GM18498 (cell line): ENCODE results near the gene TAS1R3.

ENCODE experiments used
- ATAC-seq: cut with Tn5 transposase; IDR thresholded peaks from one replicate; pipeline ENCODE4 v1.9.1; 2021; ENCODE audit warnings: mild to moderate bottlenecking, moderate library complexity; ENCODE audit not compliant: unreplicated experiment

The TAS1R3 gene

DNA sequence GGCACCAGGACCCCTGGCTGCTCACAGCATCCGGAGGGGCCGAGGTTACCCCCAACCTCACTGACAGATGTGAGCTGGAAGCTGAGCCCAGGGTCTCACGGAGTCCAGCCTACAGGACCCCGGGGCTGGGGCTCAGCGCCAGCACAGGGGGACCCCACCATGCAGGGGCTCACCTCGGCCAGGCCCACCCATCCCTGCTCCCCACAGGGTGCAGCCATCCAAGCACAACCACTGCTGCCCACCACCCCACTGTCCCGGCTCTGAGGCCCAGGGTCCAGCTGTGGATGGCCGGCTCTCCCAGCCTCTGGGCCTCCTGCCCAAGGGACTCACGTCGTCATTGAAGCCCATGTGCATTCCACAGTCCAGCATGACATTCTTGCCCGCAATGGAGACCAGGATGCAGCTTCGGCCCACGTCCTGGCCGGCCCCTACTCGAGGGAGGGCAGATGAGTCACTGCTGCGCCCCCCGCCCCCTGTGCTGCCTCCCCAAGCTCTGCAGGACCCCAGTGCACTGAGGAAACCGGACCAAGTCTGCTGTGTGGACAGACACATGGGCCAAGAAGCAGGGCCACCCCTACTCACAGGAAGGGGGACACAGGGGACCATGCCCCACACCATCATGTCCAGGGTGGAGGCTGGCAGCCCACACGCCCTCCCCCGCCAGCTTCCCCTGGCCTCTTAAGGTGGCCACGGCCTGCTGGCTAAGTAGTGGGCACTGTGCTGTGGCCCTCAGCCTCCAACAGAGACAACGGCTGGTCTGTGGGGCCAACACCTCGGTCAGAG, 10.2 kb upstream of the TAS1R3 start:
- no peak for ATAC-seq

DNA sequence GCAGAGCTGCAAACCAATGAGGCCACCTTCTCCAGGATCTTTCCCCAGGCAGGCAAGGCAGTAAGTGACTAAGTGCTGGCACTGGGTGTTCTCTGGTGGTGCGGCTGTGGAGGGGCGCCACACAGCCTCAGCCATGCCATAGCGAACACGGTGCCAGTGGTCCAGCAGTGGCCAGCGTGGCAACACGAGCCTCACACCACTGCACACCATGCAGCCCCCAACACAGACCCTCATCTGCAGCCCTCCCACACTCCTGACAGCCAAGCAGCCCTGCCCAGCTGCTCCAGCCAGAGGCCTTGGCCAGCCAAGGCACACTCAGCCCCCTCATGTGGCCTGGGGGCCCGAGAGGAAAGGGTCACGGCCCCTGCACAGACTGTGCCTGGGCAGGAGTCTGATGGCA, 9.6 kb upstream of the TAS1R3 start:
- ATAC-seq, result no peak

DNA sequence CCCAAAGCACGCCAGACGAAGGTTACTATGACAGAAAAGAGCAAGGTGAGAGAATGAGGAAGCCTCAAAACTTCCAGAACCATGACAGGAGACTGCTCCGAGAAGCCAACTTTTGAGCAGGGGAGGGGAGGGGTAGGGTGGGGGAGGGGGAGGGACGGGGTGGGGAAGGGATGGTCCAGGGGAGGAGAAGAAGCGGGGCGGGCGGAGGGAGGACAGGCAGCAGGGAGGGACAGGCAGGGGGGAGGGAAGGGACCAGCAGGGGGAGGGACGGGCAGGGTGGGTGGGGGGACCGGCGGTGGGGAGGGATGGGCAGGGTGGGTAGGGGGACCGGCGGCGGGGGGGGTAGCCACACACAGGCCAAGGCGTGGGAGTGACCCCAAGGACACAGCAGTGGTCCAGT, 8.7 kb upstream of the TAS1R3 start:
- no peak for ATAC-seq

DNA sequence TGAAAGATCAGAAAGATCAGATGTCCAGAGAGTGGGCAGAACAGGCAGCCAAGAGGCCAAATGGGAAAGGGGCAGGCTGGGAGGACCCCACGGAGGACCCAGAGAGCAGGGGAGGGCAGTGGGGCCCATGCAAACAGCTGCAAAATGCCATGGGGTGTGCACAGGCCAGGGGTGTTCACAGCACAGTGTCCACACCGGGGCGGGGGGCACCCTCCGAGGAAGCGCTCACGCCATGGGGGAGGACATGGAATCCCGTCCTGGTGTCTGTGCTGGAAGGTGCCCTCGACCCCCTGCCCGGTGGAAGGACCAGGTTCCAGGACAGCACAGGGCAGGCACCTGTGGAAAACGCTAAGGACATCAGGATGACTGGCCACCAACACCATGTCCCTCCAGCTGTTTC, 8.1 kb upstream of the TAS1R3 start:
- no peak for ATAC-seq

DNA sequence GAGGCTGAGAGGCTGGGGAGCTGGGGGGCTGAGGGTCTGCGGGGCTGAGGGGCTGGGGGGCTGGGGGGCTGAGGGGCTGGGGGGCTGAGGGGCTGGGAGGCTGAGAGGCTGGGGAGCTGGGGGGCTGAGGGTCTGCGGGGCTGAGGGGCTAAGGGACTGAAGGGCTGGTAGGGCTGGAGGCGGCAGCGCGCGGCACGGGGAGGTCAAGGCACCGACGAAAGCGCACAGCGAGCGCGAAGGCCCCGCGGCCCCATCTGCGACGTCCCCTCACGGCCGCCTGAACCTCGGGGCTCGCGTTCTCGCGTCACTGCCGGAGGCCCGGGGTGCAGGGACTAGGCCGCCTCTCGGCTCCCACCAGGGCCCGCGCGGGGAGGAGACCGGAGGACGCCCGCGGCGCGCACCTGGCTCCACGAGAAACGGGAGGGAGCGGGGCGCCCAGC, 7.0 kb upstream of the TAS1R3 start:
- peak; percentile 32 for ATAC-seq

DNA sequence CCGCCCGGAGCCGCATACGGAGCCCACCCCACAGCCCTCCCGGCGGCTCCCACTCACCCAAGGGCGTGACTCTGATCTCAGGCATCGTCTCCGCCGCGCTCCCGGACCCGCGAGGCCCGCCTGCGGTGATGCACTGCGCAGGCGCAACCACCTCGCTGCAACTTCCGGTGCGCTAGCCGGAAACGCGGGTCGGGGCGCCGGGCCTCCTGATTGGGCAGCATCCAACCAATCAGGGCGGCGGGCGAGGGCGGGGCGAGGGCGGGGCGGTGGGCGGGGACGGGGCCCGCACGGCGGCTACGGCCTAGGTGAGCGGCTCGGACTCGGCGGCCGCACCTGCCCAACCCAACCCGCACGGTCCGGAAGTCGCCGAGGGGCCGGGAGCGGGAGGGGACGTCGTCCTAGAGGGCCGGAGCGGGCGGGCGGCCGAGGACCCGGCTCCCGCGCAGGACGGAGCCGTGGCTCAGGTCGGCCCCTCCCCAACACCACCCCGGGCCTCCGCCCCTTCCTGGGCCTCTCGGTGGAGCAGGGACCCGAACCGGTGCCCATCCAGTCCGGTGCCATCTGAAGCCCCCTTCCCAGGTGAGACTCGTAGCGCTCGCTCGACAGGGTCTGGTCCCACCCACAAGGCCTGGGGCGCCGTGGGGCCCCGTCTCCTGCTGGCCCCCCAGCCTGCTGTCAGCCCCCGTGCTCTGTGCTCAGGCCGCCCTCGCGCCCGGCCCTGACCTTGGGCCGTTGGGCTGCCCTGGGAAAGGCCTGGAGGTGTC, 6.4 kb upstream of the TAS1R3 start, which contains the start of the genes CPTP and INTS11:
Gene CPTP (plus strand): TSS at position 279 of the 764 bp plus-strand sequence. CDS start 2,109 bp downstream, outside the sequence.
Gene INTS11 (minus strand): TSS at position 137 of the 764 bp plus-strand sequence. CDS start 52 bp downstream, at position 85.
- ATAC-seq, result peak; percentile 80

DNA sequence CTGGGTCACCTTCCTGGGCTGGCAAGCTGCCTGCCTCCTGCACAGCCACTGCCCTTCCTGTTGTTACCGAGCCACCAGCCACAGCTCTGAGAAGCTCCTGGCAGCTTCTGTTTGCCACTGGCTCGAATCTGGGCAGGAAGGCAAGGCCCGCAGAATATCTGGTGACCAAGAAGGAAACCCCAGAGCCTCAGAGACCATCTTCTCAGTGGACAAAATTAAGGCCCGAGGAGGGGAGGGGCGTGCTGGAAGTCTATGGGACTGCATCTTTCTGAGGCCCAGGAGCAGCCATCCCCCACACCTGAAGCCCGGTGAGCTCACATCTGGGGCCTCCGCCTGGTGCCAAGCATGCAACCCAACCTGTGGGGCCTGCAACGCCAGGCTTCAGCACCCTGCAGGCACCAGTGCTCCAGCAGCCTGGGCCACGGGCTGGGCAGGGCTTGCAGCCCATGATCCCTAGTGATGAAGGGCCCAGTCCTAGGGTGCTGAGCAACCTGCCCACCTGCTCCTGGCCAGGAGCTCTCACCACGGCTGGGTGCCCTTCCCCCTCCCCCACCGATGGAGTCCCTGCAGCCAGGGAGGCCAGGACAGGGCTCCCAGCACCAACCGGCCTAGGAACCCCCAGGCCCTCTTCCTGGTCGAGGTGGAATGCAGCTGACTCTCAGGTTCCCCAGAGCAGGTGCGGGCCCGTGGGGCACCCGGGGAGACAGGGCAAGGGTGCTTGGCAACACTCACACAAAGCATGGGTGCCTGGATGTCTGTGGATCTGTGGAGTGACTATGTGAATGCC, 5.6 kb upstream of the TAS1R3 start:
- ATAC-seq, result no peak

DNA sequence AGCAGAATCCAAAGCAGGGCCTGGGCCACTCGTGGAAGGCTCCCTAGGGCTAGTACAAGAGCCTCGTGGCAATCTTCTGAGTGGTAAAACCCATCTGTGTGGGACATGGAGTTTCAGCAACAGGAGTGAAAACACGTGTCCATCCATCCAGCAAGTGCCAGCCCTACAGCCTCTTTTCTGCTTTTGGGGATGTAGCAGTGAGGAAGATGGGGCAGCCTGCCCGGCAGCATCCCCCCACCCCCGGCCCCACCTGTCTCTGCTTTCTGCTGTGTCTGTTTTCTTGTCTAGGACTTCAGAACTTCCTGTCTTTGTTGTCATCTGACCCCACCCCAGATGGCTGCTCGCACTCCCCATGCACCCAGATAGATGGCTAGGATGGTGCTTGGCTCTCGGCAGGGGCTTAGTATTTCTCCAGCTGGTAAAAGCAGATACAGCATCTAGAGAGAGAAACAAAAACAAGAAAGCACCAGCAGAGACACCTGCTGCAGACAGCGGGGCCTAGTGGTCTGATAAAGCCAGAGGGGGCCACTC, 4.9 kb upstream of the TAS1R3 start:
- ATAC-seq, result no peak

DNA sequence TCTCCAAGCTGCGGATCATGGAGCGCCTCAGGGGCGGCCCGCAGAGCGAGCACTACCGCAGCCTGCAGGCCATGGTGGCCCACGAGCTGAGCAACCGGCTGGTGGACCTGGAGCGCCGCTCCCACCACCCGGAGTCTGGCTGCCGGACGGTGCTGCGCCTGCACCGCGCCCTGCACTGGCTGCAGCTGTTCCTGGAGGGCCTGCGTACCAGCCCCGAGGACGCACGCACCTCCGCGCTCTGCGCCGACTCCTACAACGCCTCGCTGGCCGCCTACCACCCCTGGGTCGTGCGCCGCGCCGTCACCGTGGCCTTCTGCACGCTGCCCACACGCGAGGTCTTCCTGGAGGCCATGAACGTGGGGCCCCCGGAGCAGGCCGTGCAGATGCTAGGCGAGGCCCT, 3.8 kb upstream of the TAS1R3 start:
- no peak for ATAC-seq

DNA sequence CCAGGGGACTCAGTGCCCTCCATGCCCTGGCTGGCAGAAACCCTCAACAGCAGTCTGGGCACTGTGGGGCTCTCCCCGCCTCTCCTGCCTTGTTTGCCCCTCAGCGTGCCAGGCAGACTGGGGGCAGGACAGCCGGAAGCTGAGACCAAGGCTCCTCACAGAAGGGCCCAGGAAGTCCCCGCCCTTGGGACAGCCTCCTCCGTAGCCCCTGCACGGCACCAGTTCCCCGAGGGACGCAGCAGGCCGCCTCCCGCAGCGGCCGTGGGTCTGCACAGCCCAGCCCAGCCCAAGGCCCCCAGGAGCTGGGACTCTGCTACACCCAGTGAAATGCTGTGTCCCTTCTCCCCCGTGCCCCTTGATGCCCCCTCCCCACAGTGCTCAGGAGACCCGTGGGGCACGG, 2.8 kb upstream of the TAS1R3 start:
- no peak for ATAC-seq

DNA sequence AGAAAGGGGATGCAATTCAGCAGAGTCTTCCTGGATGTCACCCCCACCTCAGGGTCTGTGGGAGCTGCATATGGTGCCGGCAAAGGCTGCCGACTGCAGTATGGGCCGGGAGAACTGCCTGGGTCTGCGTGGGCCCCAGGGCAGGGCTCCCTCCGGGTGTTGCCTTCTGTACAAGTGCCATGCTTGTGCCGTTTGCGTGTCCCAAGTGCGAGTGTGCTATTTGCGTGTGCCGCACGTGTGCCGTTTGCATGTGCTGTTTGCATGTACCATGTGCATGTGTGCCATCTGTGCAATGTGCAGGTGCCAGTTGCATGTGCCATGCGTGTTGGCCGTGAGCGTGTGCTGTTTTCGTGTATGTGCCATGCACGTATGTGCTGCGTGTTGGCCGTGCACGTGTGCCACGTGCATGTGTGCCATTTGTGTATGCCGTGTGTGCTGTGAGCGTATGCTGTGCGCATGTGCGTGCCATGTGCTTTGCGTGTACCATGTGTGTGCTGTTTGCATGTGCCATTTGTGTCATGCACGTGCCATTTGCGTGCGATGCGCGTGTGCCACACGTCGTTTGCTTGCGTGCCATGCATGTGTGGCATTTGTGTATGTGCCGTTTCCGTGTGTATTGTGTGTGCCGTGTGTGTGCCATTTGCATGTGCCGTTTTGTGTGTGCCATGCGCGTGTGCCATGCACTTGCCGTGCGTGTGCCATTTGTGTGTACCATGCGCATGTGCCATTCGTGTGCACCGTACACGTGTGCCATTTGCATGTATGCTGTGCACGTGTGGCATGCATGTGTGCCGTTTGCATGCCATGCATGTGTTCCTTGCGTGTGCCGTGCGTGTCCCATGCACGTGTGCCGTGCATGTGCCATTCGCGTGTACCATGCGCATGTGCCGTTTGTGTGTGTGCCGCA, 1.5 kb upstream of the TAS1R3 start:
- ATAC-seq, result no peak

DNA sequence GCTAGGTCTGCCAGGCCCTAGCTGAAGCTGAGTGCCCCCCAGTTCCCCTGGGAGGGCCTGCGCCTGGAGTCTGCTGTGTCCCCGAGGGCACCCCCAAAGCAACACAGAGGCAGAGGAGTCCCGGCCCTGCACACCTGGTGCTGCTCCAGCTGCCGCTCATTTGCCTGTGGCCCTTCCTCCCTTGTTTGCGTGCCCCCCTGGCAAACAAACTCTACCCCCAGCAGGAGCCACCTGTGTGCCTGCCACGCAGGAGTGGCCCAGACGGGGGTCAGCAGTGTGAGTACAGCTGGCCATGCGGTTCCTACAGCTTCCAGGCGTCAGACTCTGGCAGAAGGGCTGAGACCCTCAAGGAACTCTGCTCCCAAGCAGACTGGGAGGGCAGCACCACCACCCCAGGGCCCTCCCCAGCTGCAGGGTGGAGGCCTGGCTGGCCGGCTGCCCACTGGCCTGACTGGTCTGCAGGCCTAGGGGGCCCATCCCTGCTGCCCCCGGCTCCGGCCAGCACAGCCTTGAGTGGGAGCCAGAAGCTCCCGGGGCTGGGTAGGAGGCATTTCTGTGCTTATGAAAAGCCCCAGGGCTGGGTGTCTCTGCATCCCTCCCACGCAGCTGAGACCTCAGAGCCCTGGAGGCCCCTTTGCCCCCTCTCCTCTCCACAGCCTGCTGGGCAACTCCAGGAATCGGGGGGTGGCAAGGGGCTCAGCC, 563 bp upstream of the TAS1R3 start:
- ATAC-seq, result no peak

DNA sequence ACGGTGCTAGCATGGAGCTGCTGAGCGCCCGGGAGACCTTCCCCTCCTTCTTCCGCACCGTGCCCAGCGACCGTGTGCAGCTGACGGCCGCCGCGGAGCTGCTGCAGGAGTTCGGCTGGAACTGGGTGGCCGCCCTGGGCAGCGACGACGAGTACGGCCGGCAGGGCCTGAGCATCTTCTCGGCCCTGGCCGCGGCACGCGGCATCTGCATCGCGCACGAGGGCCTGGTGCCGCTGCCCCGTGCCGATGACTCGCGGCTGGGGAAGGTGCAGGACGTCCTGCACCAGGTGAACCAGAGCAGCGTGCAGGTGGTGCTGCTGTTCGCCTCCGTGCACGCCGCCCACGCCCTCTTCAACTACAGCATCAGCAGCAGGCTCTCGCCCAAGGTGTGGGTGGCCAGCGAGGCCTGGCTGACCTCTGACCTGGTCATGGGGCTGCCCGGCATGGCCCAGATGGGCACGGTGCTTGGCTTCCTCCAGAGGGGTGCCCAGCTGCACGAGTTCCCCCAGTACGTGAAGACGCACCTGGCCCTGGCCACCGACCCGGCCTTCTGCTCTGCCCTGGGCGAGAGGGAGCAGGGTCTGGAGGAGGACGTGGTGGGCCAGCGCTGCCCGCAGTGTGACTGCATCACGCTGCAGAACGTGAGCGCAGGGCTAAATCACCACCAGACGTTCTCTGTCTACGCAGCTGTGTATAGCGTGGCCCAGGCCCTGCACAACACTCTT, 1.1 kb downstream of the TAS1R3 start:
- no peak for ATAC-seq

DNA sequence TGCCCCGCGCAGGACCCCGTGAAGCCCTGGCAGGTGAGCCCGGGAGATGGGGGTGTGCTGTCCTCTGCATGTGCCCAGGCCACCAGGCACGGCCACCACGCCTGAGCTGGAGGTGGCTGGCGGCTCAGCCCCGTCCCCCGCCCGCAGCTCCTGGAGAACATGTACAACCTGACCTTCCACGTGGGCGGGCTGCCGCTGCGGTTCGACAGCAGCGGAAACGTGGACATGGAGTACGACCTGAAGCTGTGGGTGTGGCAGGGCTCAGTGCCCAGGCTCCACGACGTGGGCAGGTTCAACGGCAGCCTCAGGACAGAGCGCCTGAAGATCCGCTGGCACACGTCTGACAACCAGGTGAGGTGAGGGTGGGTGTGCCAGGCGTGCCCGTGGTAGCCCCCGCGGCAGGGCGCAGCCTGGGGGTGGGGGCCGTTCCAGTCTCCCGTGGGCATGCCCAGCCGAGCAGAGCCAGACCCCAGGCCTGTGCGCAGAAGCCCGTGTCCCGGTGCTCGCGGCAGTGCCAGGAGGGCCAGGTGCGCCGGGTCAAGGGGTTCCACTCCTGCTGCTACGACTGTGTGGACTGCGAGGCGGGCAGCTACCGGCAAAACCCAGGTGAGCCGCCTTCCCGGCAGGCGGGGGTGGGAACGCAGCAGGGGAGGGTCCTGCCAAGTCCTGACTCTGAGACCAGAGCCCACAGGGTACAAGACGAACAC, 1.8 kb downstream of the TAS1R3 start:
- no peak for ATAC-seq

DNA sequence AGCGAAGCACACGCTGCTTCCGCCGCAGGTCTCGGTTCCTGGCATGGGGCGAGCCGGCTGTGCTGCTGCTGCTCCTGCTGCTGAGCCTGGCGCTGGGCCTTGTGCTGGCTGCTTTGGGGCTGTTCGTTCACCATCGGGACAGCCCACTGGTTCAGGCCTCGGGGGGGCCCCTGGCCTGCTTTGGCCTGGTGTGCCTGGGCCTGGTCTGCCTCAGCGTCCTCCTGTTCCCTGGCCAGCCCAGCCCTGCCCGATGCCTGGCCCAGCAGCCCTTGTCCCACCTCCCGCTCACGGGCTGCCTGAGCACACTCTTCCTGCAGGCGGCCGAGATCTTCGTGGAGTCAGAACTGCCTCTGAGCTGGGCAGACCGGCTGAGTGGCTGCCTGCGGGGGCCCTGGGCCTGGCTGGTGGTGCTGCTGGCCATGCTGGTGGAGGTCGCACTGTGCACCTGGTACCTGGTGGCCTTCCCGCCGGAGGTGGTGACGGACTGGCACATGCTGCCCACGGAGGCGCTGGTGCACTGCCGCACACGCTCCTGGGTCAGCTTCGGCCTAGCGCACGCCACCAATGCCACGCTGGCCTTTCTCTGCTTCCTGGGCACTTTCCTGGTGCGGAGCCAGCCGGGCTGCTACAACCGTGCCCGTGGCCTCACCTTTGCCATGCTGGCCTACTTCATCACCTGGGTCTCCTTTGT, 2.6 kb downstream of the TAS1R3 start:
- no peak for ATAC-seq

DNA sequence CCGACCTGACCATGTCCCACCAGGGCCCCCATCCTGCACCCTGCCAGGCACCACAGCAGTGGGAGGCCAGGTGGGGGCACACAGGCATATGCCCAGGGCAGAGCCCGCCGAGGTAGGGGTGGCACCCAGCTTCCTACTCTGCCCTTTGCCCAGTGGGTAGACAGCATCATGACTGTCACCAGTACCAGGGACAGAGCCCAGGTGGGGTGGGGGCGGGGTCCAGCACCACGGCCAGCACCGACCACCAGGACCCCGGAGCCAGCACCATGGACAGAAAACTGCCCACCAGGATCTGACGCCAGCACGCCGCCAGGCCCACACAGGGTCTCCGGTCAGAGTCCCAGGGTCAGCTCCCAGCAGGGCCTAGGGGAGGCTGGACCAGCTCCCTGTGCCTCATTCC, 3.8 kb downstream of the TAS1R3 start:
- no peak for ATAC-seq

DNA sequence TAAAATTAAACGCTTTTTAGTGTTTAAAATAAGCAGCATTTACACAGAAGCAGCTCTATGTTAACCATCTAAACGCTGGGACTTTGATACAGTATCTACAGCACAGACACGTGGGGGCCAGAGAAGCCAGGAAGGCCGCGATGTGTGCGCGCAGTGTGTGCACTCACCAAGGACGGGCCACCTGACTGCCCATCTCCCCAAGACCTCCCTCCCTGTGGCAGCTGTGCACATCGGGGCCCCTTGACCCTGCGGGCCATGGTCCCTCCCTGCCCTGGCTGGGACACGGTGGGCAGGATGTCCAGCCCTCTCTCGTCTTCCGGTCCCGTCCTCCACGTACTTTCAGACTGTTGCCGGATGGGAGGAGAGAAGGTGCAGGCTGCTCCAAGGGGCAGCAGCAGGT, 4.2 kb downstream of the TAS1R3 start:
- no peak for ATAC-seq
